Sigmoid colon (tissue), 4 donors: Measurements from ENCODE around the gene POSTN.

Experiments
- CTCF ChIP-seq, 4 experiments: fragments of 450-650 bp in 3 of 4; fragments of 200-600 bp in 1 of 4; IDR thresholded peaks; one replicate each; pipeline ENCODE4 v1.5.1; 2016 to 2019; ENCODE audit warnings: antibody characterized with exemption in 4 of 4, mild to moderate bottlenecking in 3 of 4, moderate library complexity in 2 of 4
- EP300 ChIP-seq, 4 donors: sonication (generic); formaldehyde crosslinking; IDR thresholded peaks; one replicate each; pipeline ENCODE4 v1.6.1; 2017; ENCODE audit warnings: antibody characterized with exemption in 4 of 4
- POLR2A ChIP-seq, 2 donors: fragments of 450-650 bp; IDR thresholded peaks; one replicate each; pipeline ENCODE4 v1.6.1; 2016; ENCODE audit warnings: antibody characterized with exemption in 2 of 2, mild to moderate bottlenecking in 2 of 2, moderate library complexity in 2 of 2
- POLR2AphosphoS5 ChIP-seq, 4 donors: sonication (generic); formaldehyde crosslinking; IDR thresholded peaks; one replicate each; pipeline ENCODE4 v1.6.1; 2017; ENCODE audit warnings: antibody characterized with exemption in 4 of 4

- TF ChIP-seq CTCF (IDR thresholded peaks at IDR 0.05) (no peak), POLR2A (IDR thresholded peaks at IDR 0.05) (no peak), EP300 (IDR thresholded peaks at IDR 0.05) (no peak), POLR2AphosphoS5 (IDR thresholded peaks at IDR 0.05) (no peak)
Observed at GRCh38 chr13:37561031-37561430, 37.5 kb downstream of the POSTN start.
